ENCODE measurements around the gene OSER1.

DNA sequence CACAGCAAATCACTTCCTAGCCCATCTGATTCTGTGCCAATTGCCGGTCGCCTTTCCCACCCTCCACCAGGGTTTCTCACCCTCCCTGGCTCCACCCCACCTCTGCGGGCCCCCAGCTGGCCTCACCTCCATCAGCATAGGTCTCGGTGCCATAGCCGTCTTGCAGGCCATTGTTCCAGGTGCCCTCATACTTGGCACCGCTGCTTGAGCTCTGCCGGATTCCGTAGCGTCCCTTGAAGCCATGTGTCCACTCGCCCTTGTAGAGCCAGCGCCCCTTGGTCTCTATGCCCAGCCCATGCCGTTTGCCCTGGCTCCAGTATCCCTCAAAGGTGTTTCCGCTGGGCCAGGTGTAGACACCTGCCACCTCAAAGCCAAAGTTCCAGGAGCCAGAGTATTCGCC is 24.4 kb downstream of the OSER1 start:
- TF ChIP-seq GATA2 (IDR thresholded peaks at IDR 0.05; ENCODE audit: low read depth, low read length) (no peak), GATA3 (IDR thresholded peaks at IDR 0.05; ENCODE audit: low read depth, low read length) (no peak)

Measured in SH-SY5Y (cell line).